Right lobe of liver (tissue), 4 donors: ENCODE data around the gene TK2.

Source experiments
- CTCF ChIP-seq, 4 donors: fragments of 200-600 bp in 3 of 4; fragments of 450-650 bp in 1 of 4; IDR thresholded peaks; one replicate each; pipeline versions ENCODE4 v1.5.1 to v1.8.0; 2016 to 2022; ENCODE audit warnings: antibody characterized with exemption in 4 of 4, mild to moderate bottlenecking in 2 of 4
- POLR2A ChIP-seq: fragments of 450-650 bp; IDR thresholded peaks from one replicate; pipeline ENCODE4 v1.6.1; 2017; ENCODE audit warnings: antibody characterized with exemption, mild to moderate bottlenecking
- donor health status: DM: no; HTN: no; CAD: no.
- donor health status: DM: no; HTN: no; CAD: no.
- donor health status: DM: no; HTN: yes; CAD: no.

GRCh38 chr16:66522816-66523590 is 26.9 kb downstream of the TK2 start:
- TF ChIP-seq CTCF (IDR thresholded peaks at IDR 0.05) (no peak), POLR2A (no peak)
